GM12878 (cell line): Measurements from ENCODE around the gene CPA2. TPM values are rescaled to one million over a fixed set of nuclear protein-coding genes. Genes with fewer than 3 reads are reported as not detected.
"Not testable (repeated sequence)": the region's sequence is repeated elsewhere in the genome, so short reads cannot be mapped to it uniquely, and the experiment has no call there.

Experiments
- ATAC-seq: fragments of 200-7000 bp; cut with Tn5 transposase; 3 replicates; pipeline ENCODE4 v1.9.1; 2020; ENCODE audit warnings: mild to moderate bottlenecking, moderate library complexity
- BruUV-seq: library from RNA; stranded (reverse); fragments of 400-500 nt; replicated peaks from 2 replicates; lab custom pipeline; 2021; lab: Mats Ljungman, UMichigan
- CTCF ChIA-PET: fragments of 300-600 bp; sonication (Branson Sonifier 250); formaldehyde crosslinking; extraction: SDS; loops from one replicate; lab custom pipeline; 2021; ENCODE audit warnings: inconsistent platforms; lab: Yijun Ruan, JAX
- POLR2A ChIA-PET: fragments of 350-600 bp; formaldehyde crosslinking; extraction: SDS; loops from one replicate; lab custom pipeline; 2021; ENCODE audit warnings: inconsistent platforms; lab: Charles Lee
- RAD21 ChIA-PET: fragments of 300-600 bp; sonication (Branson Sonifier 250); formaldehyde crosslinking; loops from one replicate; lab custom pipeline; 2023; ENCODE audit warnings: antibody characterized with exemption; ENCODE audit not compliant: unreplicated experiment; lab: Charles Lee
- SMC1A ChIA-PET: fragments of 300-600 bp; sonication (Branson Sonifier 250); formaldehyde crosslinking; loops from one replicate; lab custom pipeline; 2023; ENCODE audit not compliant: unreplicated experiment, uncharacterized antibody; lab: Charles Lee
- DNase-seq: peaks from one replicate; pipeline ENCODE4 v3.0.0-alpha.2; 2011; ENCODE audit warnings: low read depth, low spot score
- FAIRE-seq: peaks from 3 replicates; lab custom pipeline; 2011; peaks lifted over from hg19 to GRCh38; lab: Jason Lieb, UNC
- H2AFZ ChIP-seq: 2 replicates; pipeline ENCODE4 v1.6.0; 2011; ENCODE audit warnings: low read depth, low read length, control low read depth; ENCODE audit not compliant: control insufficient read depth
- H3K27ac ChIP-seq: 2 replicates; pipeline ENCODE4 v1.5.1; 2011; ENCODE audit warnings: control low read depth; ENCODE audit not compliant: control insufficient read depth, insufficient read depth
- H3K27me3 ChIP-seq, 2 experiments: replicated peaks in 1 of 2; 2 replicates each; pipeline versions ENCODE4 v1.6.0 to v1.6.1; 2011; ENCODE audit warnings: low read length in 1 of 2; ENCODE audit not compliant: control insufficient read depth in 2 of 2, insufficient read depth in 2 of 2
- H3K36me3 ChIP-seq, 2 experiments: 2 replicates each; pipeline ENCODE4 v1.5.1; 2011; ENCODE audit warnings: low read length in 1 of 2; ENCODE audit not compliant: control insufficient read depth in 2 of 2, insufficient read depth in 2 of 2
- H3K4me1 ChIP-seq: 2 replicates; pipeline ENCODE4 v1.6.1; 2011; ENCODE audit warnings: mild to moderate bottlenecking, low read length, moderate library complexity, mixed read lengths; ENCODE audit not compliant: control insufficient read depth, insufficient read depth
- H3K4me2 ChIP-seq: 2 replicates; pipeline ENCODE4 v1.6.0; 2011; ENCODE audit warnings: control low read depth; ENCODE audit not compliant: control insufficient read depth, insufficient read depth
- H3K4me3 ChIP-seq: fragments of 200-600 bp; sonication (generic); 2 replicates; pipeline ENCODE4 v1.5.1; 2016
- H3K79me2 ChIP-seq: 2 replicates; pipeline ENCODE4 v1.6.0; 2011; ENCODE audit warnings: low read length; ENCODE audit not compliant: control insufficient read depth, insufficient read depth
- H3K9ac ChIP-seq: 2 replicates; pipeline ENCODE4 v1.8.0; 2011; ENCODE audit warnings: low read length, control low read depth, mixed read lengths; ENCODE audit not compliant: control insufficient read depth, insufficient read depth
- H3K9me3 ChIP-seq: replicated peaks from 3 replicates; pipeline ENCODE4 v1.5.1; 2011; ENCODE audit warnings: mild to moderate bottlenecking, low read length; ENCODE audit not compliant: control insufficient read depth, insufficient read depth
- H4K20me1 ChIP-seq: 2 replicates; pipeline ENCODE4 v1.6.0; 2011; ENCODE audit not compliant: control insufficient read depth, insufficient read depth
- CHD2 ChIP-seq: IDR thresholded peaks from 2 replicates; pipeline ENCODE4 v1.6.1; 2011; ENCODE audit warnings: low read depth, low read length, improper control_type of control experiment, borderline replicate concordance
- FOXK2 ChIP-seq: fragments of 450-650 bp; IDR thresholded peaks from 2 replicates; pipeline ENCODE4 v1.6.1; 2017; ENCODE audit warnings: mild to moderate bottlenecking, moderate library complexity
- IKZF2 ChIP-seq, 2 experiments: fragments of 450-650 bp; IDR thresholded peaks; 2 replicates each; pipeline ENCODE4 v1.6.1; 2017; ENCODE audit warnings: mild to moderate bottlenecking in 2 of 2, moderate library complexity in 2 of 2
- JUNB ChIP-seq: IDR thresholded peaks from 2 replicates; pipeline ENCODE4 v1.6.1; 2016; ENCODE audit warnings: antibody characterized with exemption, mild to moderate bottlenecking
- JUND ChIP-seq: IDR thresholded peaks from 2 replicates; pipeline ENCODE4 v1.6.1; 2012; ENCODE audit warnings: low read depth, mild to moderate bottlenecking, low read length, improper control_type of control experiment, moderate library complexity
- MXI1 ChIP-seq: fragments of 150-350 bp; IDR thresholded peaks from 2 replicates; pipeline ENCODE4 v1.6.1; 2011; ENCODE audit warnings: low read depth, mild to moderate bottlenecking, inconsistent platforms, low read length, improper control_type of control experiment
- SIX5 ChIP-seq: IDR thresholded peaks from 2 replicates; pipeline ENCODE4 v1.6.1; 2011; ENCODE audit warnings: mild to moderate bottlenecking, low read depth, low read length, moderate library complexity; ENCODE audit not compliant: severe bottlenecking
- TAF1 ChIP-seq: IDR thresholded peaks from 2 replicates; pipeline ENCODE4 v1.6.1; 2011; ENCODE audit warnings: mild to moderate bottlenecking, low read depth, low read length, borderline replicate concordance
- WGBS: methylation state at CpG from one replicate; pipeline ENCODE4 v1.1.6; 2016; ENCODE audit warnings: low lambda C conversion rate; ENCODE audit not compliant: insufficient replicate concordance, insufficient coverage; ENCODE audit errors: missing lambda C conversion rate; 5-methylcytosine and 5-hydroxymethylcytosine counted together
- in situ Hi-C: fragments of 300-500 bp; cut with MboI; formaldehyde crosslinking; loops from 9 replicates; pipeline ENCODE4 v1.14.3; 2018; ENCODE audit warnings: mixed read lengths
- intact Hi-C: fragments of 100-400 bp; cut with micrococcal nuclease; formaldehyde crosslinking; loops from one replicate; pipeline ENCODE4 v1.14.2; 2022; ENCODE audit not compliant: unreplicated experiment
- polyA plus RNA-seq, 11 experiments: library from polyadenylated mRNA; depleted of rRNA in 4 of 11; unstranded in 6 of 11; stranded (reverse) in 5 of 11; fragments of >200 nt; fragmentation: Nextera tagmentation in 4 of 11; fragmentation: Illumina TruSeq in 1 of 11; extraction: Ambion mirVana in 4 of 11; extraction: Trizol in 1 of 11; gene quantifications; 1 replicate in 1 of 11; 2 replicates in 10 of 11; pipeline versions ENCODE4 v1.2.1 to v1.2.3, GENCODE V29; 2011 to 2016; ENCODE audit warnings: inconsistent platforms in 2 of 11, missing spikeins in 2 of 11, low read depth in 1 of 11
- total RNA-seq, 4 experiments: library from RNA; depleted of rRNA in 3 of 4; stranded (reverse); fragments of >200 nt in 3 of 4; fragmentation: Illumina TruSeq in 1 of 4; extraction: Trizol in 1 of 4; gene quantifications; 2 replicates each; pipeline versions ENCODE4 v1.2.1 to v1.2.3, GENCODE V29; 2013 to 2021
- TF ChIP-seq, protein P1 (sequence below): fragments of 150-350 bp; IDR thresholded peaks from 2 replicates; pipeline ENCODE4 v1.6.1; 2016; ENCODE audit warnings: low read depth, low read length
- TF ChIP-seq, protein P2 (sequence below): IDR thresholded peaks from 2 replicates; pipeline ENCODE4 v1.6.1; 2011; ENCODE audit warnings: low read depth, mild to moderate bottlenecking, low read length, moderate library complexity, borderline replicate concordance; ENCODE audit errors: extremely low read depth
- TF ChIP-seq, protein P3 (sequence below): IDR thresholded peaks from 2 replicates; pipeline ENCODE4 v1.6.1; 2011; ENCODE audit warnings: borderline replicate concordance, low read depth, mild to moderate bottlenecking, moderate library complexity, low read length; ENCODE audit not compliant: insufficient read depth, poor library complexity, severe bottlenecking

CPA2 gene
- total and polyA plus RNA-seq, 10 of the 15 experiments (the other 5 are each of a cell fraction or from before 2014, with no cell fraction given), result 0.04 to 1.9 TPM; not detected in 8

DNA sequence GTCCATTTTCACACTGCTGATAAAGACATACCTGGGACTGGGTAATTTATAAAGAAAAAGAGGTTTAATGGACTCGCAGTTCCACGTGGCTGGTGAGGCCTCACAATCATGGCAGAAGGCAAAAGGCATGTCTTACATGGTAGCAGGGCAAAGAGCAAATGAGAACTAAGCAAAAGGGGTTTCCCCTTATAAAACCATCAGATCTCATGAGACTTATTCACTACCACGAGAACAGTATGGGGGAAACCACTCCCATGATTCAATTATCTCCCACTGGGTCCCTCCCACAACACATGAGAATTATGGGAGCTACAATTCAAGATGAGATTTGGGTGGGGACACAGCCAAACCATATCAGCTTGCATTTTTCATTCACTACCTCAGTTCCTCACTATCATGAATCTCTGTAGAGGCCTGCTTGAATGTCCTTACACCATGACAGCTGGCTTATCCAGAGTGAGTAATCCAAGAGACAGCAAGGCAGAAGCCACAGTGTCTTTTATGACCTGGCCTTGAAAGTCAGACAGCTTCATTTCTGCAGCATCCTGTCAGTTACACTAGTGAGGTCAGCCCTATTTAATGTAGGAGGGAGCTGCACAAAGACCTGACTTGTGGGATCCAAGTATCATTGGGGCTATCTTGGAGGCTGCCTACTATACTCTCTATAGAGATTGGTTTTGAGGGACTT, 55.0 kb downstream of the CPA2 start:
- H3K4me3 ChIP-seq, H3K9ac ChIP-seq, H3K27ac ChIP-seq, H3K9me3 ChIP-seq, ATAC-seq, H3K4me1 ChIP-seq, BruUV-seq, intact Hi-C loops, H3K4me2 ChIP-seq, H2AFZ ChIP-seq, RAD21 ChIA-PET, H4K20me1 ChIP-seq, H3K27me3 ChIP-seq, DNase-seq, FAIRE-seq, H3K79me2 ChIP-seq, H3K36me3 ChIP-seq, POLR2A ChIA-PET, in situ Hi-C loops: not testable (repeated sequence)
- ChIA-PET SMC1A (interaction anchor here (1.1 kb wide), 1 partner anchor 26 kb away, joined by 3 read pairs; no protein-coding TSS in a partner anchor), CTCF (interaction anchor here (1.9 kb wide), 1 partner anchor 8 kb away, joined by 4 read pairs; no protein-coding TSS in a partner anchor)
- WGBS, result 13% methylated on average over 3 of the region's 3 CpGs

DNA sequence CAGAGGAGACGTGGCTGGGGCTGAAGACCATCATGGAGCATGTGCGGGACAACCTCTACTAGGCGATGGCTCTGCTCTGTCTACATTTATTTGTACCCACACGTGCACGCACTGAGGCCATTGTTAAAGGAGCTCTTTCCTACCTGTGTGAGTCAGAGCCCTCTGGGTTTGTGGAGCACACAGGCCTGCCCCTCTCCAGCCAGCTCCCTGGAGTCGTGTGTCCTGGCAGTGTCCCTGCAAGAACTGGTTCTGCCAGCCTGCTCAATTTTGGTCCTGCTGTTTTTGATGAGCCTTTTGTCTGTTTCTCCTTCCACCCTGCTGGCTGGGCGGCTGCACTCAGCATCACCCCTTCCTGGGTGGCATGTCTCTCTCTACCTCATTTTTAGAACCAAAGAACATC, 56.0 kb downstream of the CPA2 start:
- ChIA-PET CTCF (interaction anchor here (1.9 kb wide), 1 partner anchor 7 kb away, joined by 4 read pairs; no protein-coding TSS in a partner anchor), RAD21 (no interaction called here), POLR2A (no interaction called here), SMC1A (no interaction called here)
- Histone ChIP-seq H3K27ac (no peak overlapping the region), H3K79me2 (no peaks in the 10 kb centered on the region), H3K36me3 (no peaks in the 10 kb centered on the region), H2AFZ (no peak overlapping the region), H3K4me3 (no peak overlapping the region), H4K20me1 (no peaks in the 10 kb centered on the region), H3K9me3 (no peaks in the 10 kb centered on the region; the same call in 2 of the 3 replicates), H3K27me3 (no peaks in the 10 kb centered on the region), H3K9ac (no peak overlapping the region), H3K4me1 (no peaks in the 10 kb centered on the region), H3K4me2 (no peak overlapping the region)
- in situ Hi-C loops, result no loop called here
- WGBS, result 74% methylated on average over 7 of the region's 7 CpGs
- ATAC-seq (no peak), DNase-seq (no peak), FAIRE-seq (no peak)
- BruUV-seq, result no TSS peak
- intact Hi-C loops, result no loop called here
- no peak for TF ChIP-seq FOXK2
- no peak for TF ChIP-seq TAF1
- TF ChIP-seq CHD2, result no peak
- TF ChIP-seq, protein P1, sequence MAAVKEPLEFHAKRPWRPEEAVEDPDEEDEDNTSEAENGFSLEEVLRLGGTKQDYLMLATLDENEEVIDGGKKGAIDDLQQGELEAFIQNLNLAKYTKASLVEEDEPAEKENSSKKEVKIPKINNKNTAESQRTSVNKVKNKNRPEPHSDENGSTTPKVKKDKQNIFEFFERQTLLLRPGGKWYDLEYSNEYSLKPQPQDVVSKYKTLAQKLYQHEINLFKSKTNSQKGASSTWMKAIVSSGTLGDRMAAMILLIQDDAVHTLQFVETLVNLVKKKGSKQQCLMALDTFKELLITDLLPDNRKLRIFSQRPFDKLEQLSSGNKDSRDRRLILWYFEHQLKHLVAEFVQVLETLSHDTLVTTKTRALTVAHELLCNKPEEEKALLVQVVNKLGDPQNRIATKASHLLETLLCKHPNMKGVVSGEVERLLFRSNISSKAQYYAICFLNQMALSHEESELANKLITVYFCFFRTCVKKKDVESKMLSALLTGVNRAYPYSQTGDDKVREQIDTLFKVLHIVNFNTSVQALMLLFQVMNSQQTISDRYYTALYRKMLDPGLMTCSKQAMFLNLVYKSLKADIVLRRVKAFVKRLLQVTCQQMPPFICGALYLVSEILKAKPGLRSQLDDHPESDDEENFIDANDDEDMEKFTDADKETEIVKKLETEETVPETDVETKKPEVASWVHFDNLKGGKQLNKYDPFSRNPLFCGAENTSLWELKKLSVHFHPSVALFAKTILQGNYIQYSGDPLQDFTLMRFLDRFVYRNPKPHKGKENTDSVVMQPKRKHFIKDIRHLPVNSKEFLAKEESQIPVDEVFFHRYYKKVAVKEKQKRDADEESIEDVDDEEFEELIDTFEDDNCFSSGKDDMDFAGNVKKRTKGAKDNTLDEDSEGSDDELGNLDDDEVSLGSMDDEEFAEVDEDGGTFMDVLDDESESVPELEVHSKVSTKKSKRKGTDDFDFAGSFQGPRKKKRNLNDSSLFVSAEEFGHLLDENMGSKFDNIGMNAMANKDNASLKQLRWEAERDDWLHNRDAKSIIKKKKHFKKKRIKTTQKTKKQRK, result no peak
- no peak for TF ChIP-seq JUND
- TF ChIP-seq, protein P2, sequence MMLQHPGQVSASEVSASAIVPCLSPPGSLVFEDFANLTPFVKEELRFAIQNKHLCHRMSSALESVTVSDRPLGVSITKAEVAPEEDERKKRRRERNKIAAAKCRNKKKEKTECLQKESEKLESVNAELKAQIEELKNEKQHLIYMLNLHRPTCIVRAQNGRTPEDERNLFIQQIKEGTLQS, result no peak
- TF ChIP-seq SIX5, result no peak
- TF ChIP-seq, protein P3, sequence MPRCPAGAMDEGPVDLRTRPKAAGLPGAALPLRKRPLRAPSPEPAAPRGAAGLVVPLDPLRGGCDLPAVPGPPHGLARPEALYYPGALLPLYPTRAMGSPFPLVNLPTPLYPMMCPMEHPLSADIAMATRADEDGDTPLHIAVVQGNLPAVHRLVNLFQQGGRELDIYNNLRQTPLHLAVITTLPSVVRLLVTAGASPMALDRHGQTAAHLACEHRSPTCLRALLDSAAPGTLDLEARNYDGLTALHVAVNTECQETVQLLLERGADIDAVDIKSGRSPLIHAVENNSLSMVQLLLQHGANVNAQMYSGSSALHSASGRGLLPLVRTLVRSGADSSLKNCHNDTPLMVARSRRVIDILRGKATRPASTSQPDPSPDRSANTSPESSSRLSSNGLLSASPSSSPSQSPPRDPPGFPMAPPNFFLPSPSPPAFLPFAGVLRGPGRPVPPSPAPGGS, result no peak
- no peak for TF ChIP-seq IKZF2 (IDR thresholded peaks at IDR 0.05)
- TF ChIP-seq JUNB, result no peak
- no peak for TF ChIP-seq MXI1
